Endothelial cell of umbilical vein (primary cell): ENCODE data around the gene CEMIP. TPM values are rescaled to one million over a fixed set of nuclear protein-coding genes. Genes with fewer than 3 reads are reported as not detected.

Experiments
- BruUV-seq: library from RNA; stranded (reverse); fragments of 400-500 nt; replicated peaks from 2 replicates; lab custom pipeline; 2021; lab: Mats Ljungman, UMichigan
- CTCF ChIA-PET: fragments of 300-600, 350-600 bp; sonication (Branson Sonifier 250); formaldehyde crosslinking; loops from one replicate; lab custom pipeline; 2021; ENCODE audit warnings: antibody characterized with exemption, inconsistent platforms; lab: Charles Lee
- POLR2A ChIA-PET: fragments of 300-600, 350-600 bp; sonication (Branson Sonifier 250); formaldehyde crosslinking; loops from one replicate; lab custom pipeline; 2021; ENCODE audit warnings: antibody characterized with exemption, inconsistent platforms; lab: Charles Lee
- DNase-seq: peaks from one replicate; pipeline ENCODE4 v3.0.0-alpha.2; 2011; ENCODE audit warnings: low read depth, low spot score
- FAIRE-seq: peaks from 2 replicates; lab custom pipeline; 2011; peaks lifted over from hg19 to GRCh38; lab: Jason Lieb, UNC
- H2AFZ ChIP-seq: 2 replicates; pipeline ENCODE4 v1.6.0; 2012; ENCODE audit warnings: low read depth, low read length, control low read depth, inconsistent platforms
- H3K27ac ChIP-seq: 2 replicates; pipeline ENCODE4 v1.5.1; 2011; ENCODE audit warnings: low read depth, mild to moderate bottlenecking, control low read depth, low read length, moderate library complexity; ENCODE audit not compliant: insufficient read depth
- H3K27me3 ChIP-seq, 2 experiments: 2 replicates each; pipeline versions ENCODE4 v1.6.0 to v1.6.1; 2011; ENCODE audit warnings: low read length in 2 of 2, mixed read lengths in 1 of 2; ENCODE audit not compliant: control insufficient read depth in 2 of 2, insufficient read depth in 2 of 2
- H3K36me3 ChIP-seq, 2 experiments: 2 replicates in 1 of 2; 3 replicates in 1 of 2; pipeline ENCODE4 v1.5.1; 2011; ENCODE audit warnings: low read length in 2 of 2, mild to moderate bottlenecking in 1 of 2, moderate library complexity in 1 of 2; ENCODE audit not compliant: control insufficient read depth in 2 of 2, insufficient read depth in 2 of 2; ENCODE audit errors: extremely low read depth in 1 of 2
- H3K4me1 ChIP-seq: 3 replicates; pipeline ENCODE4 v1.5.1; 2011; ENCODE audit warnings: mild to moderate bottlenecking, low read length; ENCODE audit not compliant: control insufficient read depth, insufficient read depth; ENCODE audit errors: extremely low read depth
- H3K4me2 ChIP-seq: 2 replicates; pipeline ENCODE4 v1.6.1; 2011; ENCODE audit warnings: low read length, control low read depth, mixed read lengths; ENCODE audit not compliant: insufficient read depth
- H3K4me3 ChIP-seq, 3 experiments: fragments of 200-600 bp in 1 of 3; sonication (generic), shearing (Covaris generic) in 1 of 3; replicated peaks in 1 of 3; 2 replicates each; pipeline ENCODE4 v1.5.1; 2011 to 2016; ENCODE audit warnings: control low read depth in 3 of 3, low read length in 3 of 3, mild to moderate bottlenecking in 2 of 3, inconsistent platforms in 1 of 3, low read depth in 1 of 3, moderate library complexity in 1 of 3; ENCODE audit not compliant: insufficient read depth in 1 of 3
- H3K79me2 ChIP-seq: 2 replicates; pipeline ENCODE4 v1.6.0; 2012; ENCODE audit warnings: low read length, inconsistent platforms; ENCODE audit not compliant: control insufficient read depth, insufficient read depth
- H3K9ac ChIP-seq: replicated peaks from 2 replicates; pipeline ENCODE3; 2011; ENCODE audit warnings: low read length, control low read depth; ENCODE audit not compliant: insufficient read depth; ENCODE audit errors: extremely low read depth
- H3K9me1 ChIP-seq: replicated peaks from 3 replicates; pipeline ENCODE4 v1.6.0; 2011; ENCODE audit warnings: mild to moderate bottlenecking, low read length; ENCODE audit not compliant: control insufficient read depth, insufficient read depth; ENCODE audit errors: extremely low read depth
- H3K9me3 ChIP-seq: replicated peaks from 2 replicates; pipeline ENCODE4 v1.5.1; 2012; ENCODE audit warnings: low read length, inconsistent platforms; ENCODE audit not compliant: control insufficient read depth, insufficient read depth
- H4K20me1 ChIP-seq: replicated peaks from 2 replicates; pipeline ENCODE3; 2011; ENCODE audit warnings: mild to moderate bottlenecking, low read length; ENCODE audit not compliant: control insufficient read depth, insufficient read depth; ENCODE audit errors: extremely low read depth
- CTCF ChIP-seq, 2 donors: IDR thresholded peaks; 1 replicate in 1 of 2; 2 replicates in 1 of 2; pipeline ENCODE4 v1.5.1; 2011; ENCODE audit warnings: low read length in 2 of 2, mild to moderate bottlenecking in 2 of 2, moderate library complexity in 2 of 2, control low read depth in 1 of 2, inconsistent platforms in 1 of 2, low read depth in 1 of 2; ENCODE audit not compliant: insufficient read depth in 1 of 2; ENCODE audit errors: extremely low read depth in 1 of 2
- FOS ChIP-seq: IDR thresholded peaks from 2 replicates; pipeline ENCODE4 v1.6.1; 2011; ENCODE audit warnings: mild to moderate bottlenecking, low read length, moderate library complexity, borderline replicate concordance; ENCODE audit not compliant: insufficient read depth
- GATA2 ChIP-seq: IDR thresholded peaks from 2 replicates; pipeline ENCODE4 v1.7.0; 2011; ENCODE audit warnings: low read depth, mild to moderate bottlenecking, moderate library complexity, mixed read lengths, low read length; ENCODE audit not compliant: insufficient read length, insufficient read depth
- JUN ChIP-seq: IDR thresholded peaks from 2 replicates; pipeline ENCODE4 v1.6.1; 2011; ENCODE audit warnings: borderline replicate concordance, low read depth; ENCODE audit not compliant: insufficient read length, insufficient read depth
- MAX ChIP-seq: IDR thresholded peaks from 2 replicates; pipeline ENCODE4 v1.6.1; 2011; ENCODE audit not compliant: insufficient read depth, insufficient read length
- MYC ChIP-seq: IDR thresholded peaks from one replicate; pipeline ENCODE4 v1.6.1; 2011; ENCODE audit warnings: mild to moderate bottlenecking, low read depth, low read length
- POLR2A ChIP-seq: IDR thresholded peaks from 2 replicates; pipeline ENCODE4 v1.6.1; 2012; ENCODE audit warnings: low read depth, mild to moderate bottlenecking, control low read depth, low read length
- POLR2AphosphoS5 ChIP-seq: IDR thresholded peaks from 2 replicates; pipeline ENCODE4 v1.6.1; 2012; ENCODE audit warnings: low read depth, mild to moderate bottlenecking, control low read depth, low read length, moderate library complexity; ENCODE audit not compliant: insufficient read depth
- dilution Hi-C: fragments of 300-500 bp; cut with MboI; formaldehyde crosslinking; loops from one replicate; pipeline ENCODE4 v1.15.0; 2019; ENCODE audit warnings: low sequenced_read_pairs; ENCODE audit not compliant: extremely low pct_ligation_motif_present
- intact Hi-C: fragments of 100-400 bp; cut with micrococcal nuclease; formaldehyde crosslinking; loops from one replicate; pipeline ENCODE4 v1.10.0; 2022
- polyA plus RNA-seq, 4 experiments: library from polyadenylated mRNA; depleted of rRNA in 3 of 4; stranded (reverse) in 3 of 4; unstranded in 1 of 4; fragments of >200 nt; gene quantifications; 2 replicates each; pipeline versions ENCODE4 v1.2.1 to v1.2.3, GENCODE V29; 2011 to 2012; ENCODE audit warnings: missing spikeins in 1 of 4
- total RNA-seq: library from RNA; stranded (reverse); gene quantifications from 2 replicates; pipeline ENCODE4 v1.2.3, GENCODE V29; 2021

Gene CEMIP
- total and polyA plus RNA-seq, 2 donors (not counting 3 experiments of a cell fraction or from before 2014, with no cell fraction given) = 0.01 TPM; not detected in 1

- H3K4me3 ChIP-seq = no peak overlapping the region
- BruUV-seq = no TSS peak
- FAIRE-seq = no peak
- TF ChIP-seq POLR2AphosphoS5 (no peak), JUN (no peak), MYC (no peak), FOS (no peak), MAX (no peak), GATA2 (no peak), POLR2A (no peak), CTCF (IDR thresholded peaks at IDR 0.05; ENCODE audit: extremely low read depth in 1 of 2, insufficient read depth in 1 of 2, low read depth in 1 of 2, low read length in 2 of 2) (no peak)
- H3K27me3 ChIP-seq = no peaks in the 10 kb centered on the region
- H2AFZ ChIP-seq = no peak overlapping the region
- no peaks in the 10 kb centered on the region for H4K20me1 ChIP-seq
- no peak overlapping the region for H3K4me2 ChIP-seq
- no peak overlapping the region for H3K9ac ChIP-seq
- H3K9me3 ChIP-seq = no peaks in the 10 kb centered on the region
- H3K9me1 ChIP-seq = no peaks in the 10 kb centered on the region
- H3K27ac ChIP-seq = no peak overlapping the region
- DNase-seq = no peak
- ChIA-PET CTCF (no interaction called here), POLR2A (no interaction called here)
- dilution Hi-C loops (no loop called here), intact Hi-C loops (no loop called here)
- no peaks in the 10 kb centered on the region for H3K79me2 ChIP-seq
- no peaks in the 10 kb centered on the region for H3K4me1 ChIP-seq
- H3K36me3 ChIP-seq = no peaks in the 10 kb centered on the region
These were observed 35.9 kb downstream of the CEMIP start for GRCh38 chr15:80815106-80815505.
